Stimulated activated CD4-positive, alpha-beta T cell treated with anti-CD3 and anti-CD28 coated beads, Interleukin-12 subunit alpha, Interleukin-12 subunit beta, amount 100 ng/mL, for 24 hours (primary cell): Measurements from ENCODE around the gene CASP8.
A peak's percentile ranks its signal among the peaks of the same experiment; 100 is the strongest.
"Not testable (repeated sequence)": the region's sequence is repeated elsewhere in the genome, so short reads cannot be mapped to it uniquely, and the experiment has no call there.

Experiments used
- DNase-seq, 2 experiments: peaks; one replicate each; pipeline ENCODE4 v3.0.0-alpha.2; 2020; ENCODE audit warnings: low read depth in 2 of 2

Gene CASP8

GRCh38 chr2:201260302-201260800 lies at the start of gene CASP8:
Gene CASP8, plus strand, starts transcription at chr2:201260536. Its CDS starts 5,951 bp downstream, at chr2:201266487.
- DNase-seq = peak in 1 of 2 experiments; percentile 32

DNA sequence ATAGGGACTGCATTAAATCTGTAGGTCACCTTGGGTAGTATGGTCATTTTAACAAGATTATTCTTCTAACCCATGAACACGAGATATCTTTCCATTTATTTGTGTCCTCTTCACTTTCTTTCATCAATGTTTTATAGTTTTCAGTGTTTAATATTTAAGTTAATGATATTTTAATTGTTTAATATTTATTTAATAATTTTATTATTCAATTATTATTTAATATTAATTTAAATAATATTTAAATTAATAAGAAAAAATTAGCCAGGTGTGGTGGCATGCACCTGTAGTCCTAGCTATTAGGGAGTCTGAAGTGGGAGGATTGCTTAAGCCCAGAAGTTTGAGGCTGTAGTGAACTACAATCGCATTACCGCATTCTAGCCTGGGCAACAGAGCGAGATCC lies 44.4 kb upstream of the CASP8 start:
- DNase-seq = no peak

GRCh38 chr2:201216918-201217317 lies 43.4 kb upstream of the CASP8 start:
- DNase-seq = no peak

- no peak for DNase-seq
Observed at GRCh38 chr2:201218780-201219179, 41.6 kb upstream of the CASP8 start.

GRCh38 chr2:201219328-201220096 lies 40.8 kb upstream of the CASP8 start:
- DNase-seq = no peak

- DNase-seq = no peak
Observed at GRCh38 chr2:201220102-201220570, 40.2 kb upstream of the CASP8 start.

GRCh38 chr2:201223089-201224073 lies 37.0 kb upstream of the CASP8 start:
- DNase-seq = no peak

DNA sequence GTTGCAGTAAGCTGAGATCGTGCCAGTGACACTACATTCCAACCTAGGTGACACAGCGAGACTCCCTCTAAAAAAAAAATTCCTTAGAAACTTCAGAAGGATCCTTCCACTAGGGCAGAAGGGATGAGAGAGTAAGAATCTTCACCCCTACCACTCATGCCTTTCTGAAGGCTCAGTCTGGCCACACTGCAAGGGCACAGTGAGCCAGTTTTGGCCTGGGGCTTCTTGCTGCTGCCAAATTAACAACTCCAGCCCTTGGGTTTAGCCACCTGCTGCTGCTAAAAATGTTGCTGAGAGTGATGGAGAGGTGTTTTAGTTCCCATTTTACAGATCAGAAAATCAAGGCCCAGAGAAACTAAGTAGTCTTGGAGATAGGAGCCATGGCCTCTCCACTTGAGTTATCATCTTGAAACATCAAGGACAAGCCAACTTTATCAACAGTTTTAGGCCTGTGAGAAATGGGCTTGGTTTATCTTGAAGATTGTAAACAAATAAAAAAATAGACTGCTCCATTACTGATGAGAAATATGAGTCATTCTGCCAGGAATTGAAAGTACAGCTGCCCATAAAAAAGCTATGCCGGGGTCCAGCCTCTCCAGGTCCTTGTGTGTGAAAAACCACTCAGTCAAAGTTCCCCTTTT lies 31.9 kb upstream of the CASP8 start:
- no peak for DNase-seq

- DNase-seq = no peak
Observed at GRCh38 chr2:201228912-201229290, 31.4 kb upstream of the CASP8 start.

- DNase-seq = peak; percentile 73 to 89
Observed at GRCh38 chr2:201231781-201232466, 28.4 kb upstream of the CASP8 start.

DNA sequence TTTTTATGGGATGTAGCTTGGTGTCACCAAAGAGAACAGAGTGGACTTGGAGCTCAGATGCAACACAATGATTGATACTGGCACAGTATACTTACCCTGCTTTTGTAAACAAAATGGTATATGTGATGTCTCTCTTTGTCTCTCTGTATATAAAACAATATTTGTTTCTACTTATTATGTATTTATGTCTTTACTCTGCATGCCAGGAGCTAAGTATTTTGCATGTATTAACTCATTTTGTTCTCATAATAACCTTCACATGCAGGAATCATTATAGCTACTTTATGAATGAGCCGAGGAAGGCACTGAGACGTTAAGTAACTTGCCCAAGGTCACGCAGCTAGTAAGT lies 27.9 kb upstream of the CASP8 start:
- no peak for DNase-seq

- DNase-seq = peak; percentile 76 to 88
Observed at GRCh38 chr2:201233192-201233811, 27.0 kb upstream of the CASP8 start.

DNA sequence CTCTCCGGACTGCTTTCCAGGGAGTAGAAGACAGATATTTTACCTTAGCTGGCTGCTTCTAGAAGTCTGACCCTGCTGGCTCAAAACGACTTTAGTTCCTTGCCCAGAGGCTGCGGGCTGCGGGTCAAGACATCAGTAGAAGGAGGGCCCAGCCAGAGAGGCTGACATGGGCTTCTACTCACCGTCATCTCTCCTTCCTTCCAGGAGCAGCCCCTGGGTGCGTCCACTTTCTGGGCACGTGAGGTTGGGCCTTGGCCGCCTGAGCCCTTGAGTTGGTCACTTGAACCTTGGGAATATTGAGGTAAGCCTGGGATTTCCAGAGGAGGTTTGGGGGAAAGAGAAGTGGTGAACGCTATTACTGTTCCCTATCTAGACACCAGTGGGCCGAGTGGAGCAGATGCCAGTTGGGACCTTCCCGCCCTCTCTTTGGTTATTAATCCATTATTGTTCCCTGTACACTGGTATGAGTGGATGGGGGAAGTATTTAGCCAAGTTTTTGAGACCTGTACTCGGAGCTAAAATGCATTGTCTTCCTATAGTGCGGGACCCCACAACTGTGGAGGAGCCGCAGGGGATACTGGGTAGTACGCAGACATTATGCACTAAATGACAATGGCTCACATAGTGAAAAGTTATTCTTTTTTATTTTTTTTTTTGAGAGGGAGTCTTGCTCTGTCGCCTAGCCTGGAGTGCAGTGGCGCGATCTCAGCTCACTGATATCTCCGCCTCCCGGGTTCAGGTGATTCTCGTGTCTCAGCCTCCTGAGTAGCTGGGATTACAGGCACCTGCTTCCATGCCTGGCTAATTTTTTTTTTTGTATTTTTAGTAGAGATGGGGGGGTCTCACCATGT lies 26.3 kb upstream of the CASP8 start:
- DNase-seq = peak in 1 of 2 experiments; percentile 13

DNA sequence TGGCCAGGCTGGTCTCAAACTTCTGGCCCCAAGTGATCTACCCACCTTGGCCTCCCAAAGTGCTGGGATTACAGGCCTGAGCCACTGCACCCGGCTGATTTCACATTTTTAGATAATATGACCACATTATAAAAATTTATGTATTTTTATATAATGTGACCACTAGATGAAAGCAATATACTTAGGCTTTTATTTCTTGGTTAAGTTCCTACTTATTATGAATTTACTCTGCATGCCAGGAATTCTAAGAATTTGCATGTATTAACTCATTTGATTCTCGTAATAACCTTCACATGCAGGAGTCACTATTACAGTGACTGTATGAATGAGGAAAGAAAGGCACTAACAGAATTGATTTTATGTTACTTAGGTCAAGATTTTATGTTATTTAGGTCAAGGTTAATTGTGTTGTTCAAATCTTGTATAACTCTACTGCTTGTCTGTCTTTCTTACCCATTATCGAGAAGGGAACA lies 25.6 kb upstream of the CASP8 start:
- no peak for DNase-seq

GRCh38 chr2:201235860-201236811 lies 24.2 kb upstream of the CASP8 start:
- peak in 1 of 2 experiments; percentile 9 for DNase-seq

DNA sequence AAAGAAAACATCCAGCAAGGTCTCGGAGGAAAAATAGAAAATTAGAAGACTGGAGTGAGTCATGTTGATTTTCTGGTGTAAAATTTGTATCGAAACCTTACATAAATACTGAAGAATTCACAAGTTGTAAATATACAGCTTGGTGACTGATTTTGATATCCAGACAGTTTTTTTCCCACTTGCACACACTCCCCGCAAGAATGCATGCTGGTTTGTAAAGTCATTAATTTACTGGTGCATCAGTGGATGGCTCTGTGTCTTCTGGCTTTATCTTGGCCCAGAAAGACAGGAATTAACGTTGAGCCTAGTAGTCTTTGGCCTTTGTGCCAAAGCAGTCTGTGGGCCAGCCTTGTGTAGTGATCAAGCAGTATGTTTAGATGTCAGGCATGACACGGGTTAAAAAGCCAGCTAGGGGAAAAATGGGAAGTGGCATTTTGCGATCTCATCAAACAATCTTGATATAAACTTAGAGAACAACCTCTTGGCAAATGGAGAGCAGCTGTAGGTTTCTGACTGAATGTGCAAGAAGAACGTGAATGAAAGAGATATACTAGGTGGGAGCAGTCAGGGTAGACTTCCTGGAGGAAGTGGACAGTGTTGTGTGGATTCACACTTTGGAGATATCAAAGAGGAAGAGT lies 22.7 kb upstream of the CASP8 start:
- no peak for DNase-seq

DNA sequence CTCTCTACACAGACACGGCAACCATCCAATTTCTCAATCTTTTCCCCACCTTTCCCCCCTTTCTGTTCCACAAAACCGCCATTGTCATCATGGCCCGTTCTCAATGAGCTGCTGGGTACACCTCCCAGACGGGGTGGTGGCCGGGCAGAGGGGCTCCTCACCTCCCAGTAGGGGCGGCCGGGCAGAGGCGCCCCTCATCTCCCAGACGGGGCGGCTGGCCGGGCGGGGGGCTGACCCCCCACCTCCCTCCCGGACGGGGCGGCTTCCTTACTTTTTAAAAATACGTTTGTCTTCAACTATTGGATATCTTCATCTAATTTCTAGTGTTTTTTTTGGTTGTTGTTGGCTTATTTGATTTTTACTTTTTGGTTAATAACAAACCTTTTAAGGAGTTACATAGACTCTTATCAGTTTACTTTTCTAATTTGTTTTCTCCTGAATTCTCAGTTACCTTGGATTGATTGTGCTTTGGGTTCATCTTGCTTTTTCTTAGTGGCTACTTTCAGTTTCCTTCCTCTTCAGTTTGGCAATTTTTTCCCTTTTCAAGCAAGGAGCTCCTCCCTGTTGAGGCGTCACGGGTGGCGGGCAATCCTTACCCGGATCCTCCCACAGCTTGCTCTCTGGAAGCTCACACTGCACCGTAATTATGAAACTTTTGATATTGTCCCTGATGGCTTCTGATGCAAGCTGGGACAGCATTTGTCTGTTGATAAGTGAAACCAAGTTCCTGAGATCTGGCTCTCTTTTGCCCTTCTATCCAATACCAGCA lies 21.0 kb upstream of the CASP8 start:
- DNase-seq = not testable (repeated sequence)
